Inferior parietal cortex (tissue), 1 donor: ENCODE measurements around the gene ARHGAP29.

ENCODE experiments used
- DNase-seq: peaks from one replicate; pipeline ENCODE4 v3.0.0-alpha.2; 2016; ENCODE audit errors: extremely low spot score

ARHGAP29 gene

DNA sequence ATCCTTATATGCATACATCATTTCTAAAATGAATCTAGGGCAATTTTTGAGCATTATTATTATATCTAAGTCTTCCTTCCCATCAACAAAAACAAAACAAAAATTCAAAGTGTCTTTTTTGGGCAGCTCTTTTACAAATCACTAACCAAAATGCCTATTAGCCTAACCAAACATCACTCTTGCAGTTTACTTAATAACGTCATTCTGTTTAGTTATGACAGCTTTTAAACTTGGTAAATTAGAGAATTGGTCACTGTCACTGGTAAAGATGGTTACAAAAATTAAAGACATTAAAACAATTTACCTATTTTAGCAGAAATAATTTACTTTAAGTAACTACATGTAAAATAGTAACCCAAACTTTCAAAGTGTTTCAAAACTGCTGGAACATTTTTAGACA is 2.8 kb downstream of the ARHGAP29 start:
- DNase-seq: no peak

DNA sequence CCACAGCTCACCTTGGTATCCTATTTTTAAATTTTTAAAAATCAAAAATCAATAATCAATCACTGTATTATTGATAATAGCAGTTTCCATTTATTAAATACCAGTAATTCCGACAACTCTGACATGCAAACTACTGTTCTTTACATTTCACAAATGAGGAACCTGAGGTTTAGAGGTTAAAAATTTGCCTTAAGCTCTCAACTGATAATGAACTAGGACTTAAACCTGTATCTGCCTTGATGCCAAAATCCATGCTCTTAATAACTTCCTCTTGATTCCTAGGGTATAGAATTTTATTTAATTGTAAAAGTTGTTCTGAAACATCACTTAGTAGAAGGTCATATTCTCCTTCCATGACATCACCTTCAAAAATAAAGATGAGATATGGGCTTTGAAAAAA is 5.6 kb downstream of the ARHGAP29 start:
- no peak for DNase-seq

DNA sequence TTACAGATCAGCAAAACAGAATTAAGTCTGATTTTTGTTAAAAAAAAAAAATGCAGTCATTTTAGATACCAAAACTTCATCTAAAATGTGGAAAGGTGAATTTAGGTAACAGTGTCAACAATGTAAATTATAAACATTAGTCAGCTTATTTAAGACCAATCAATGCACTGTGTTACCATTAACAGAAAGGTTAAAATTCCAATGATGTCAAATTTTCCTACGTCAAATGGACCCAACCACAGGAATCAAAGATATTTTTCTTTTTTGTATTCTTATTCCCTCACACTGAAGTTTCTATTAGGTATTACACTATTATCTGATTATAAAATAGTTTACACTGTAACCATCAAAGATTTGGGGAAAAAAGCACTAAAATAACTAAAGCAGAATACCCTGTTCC is 6.5 kb downstream of the ARHGAP29 start:
- no peak for DNase-seq

DNA sequence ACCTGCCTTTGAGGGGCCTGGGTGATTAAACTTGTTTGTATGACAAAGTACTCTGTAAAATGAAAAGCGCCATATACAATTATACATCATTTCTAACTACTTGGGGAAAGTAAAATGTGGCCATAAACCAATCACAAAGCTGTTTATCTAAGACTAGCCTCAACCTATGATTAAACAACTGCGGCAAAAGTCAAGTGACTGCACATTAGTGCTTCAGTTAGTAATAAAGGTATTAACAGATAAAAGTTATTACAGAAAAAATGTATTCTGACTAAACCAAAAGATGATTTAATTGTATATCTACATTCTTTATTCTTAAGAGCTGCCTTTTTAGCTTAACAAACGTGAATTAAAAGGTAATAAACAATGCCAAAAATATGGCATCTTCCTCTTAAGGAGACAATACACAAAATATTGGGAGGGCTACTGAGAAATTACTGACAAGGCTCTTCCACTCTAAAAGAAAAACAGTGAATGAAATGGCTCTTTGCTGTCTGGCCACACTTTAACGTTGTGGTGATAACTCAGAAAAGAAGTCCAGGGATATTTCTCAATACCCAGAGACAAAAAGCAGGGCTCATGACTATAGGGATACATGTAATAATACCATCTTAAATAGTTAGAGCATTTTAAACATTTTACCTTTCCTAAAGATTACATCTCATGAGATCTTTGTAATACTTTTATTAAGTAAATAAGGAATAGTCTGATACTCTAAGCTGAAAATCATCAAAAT is 8.6 kb downstream of the ARHGAP29 start:
- DNase-seq: no peak

DNA sequence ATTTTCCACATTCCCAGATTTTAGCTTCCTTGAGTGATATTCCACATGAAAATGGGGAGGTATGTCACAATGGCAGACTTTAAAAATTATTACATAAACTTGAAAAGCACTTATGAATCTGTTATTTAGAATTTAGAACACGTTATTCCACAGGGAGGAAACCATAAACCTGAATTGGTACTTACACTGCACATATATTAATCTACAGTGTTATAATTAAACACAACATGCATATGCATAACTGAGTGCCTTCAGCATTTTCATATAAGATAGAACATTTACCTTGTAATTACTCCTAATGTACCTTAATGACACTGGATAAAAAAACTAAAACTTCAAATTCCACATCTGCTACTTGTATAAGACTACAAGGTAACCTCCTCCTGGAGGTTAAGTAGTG is 9.8 kb downstream of the ARHGAP29 start:
- no peak for DNase-seq

DNA sequence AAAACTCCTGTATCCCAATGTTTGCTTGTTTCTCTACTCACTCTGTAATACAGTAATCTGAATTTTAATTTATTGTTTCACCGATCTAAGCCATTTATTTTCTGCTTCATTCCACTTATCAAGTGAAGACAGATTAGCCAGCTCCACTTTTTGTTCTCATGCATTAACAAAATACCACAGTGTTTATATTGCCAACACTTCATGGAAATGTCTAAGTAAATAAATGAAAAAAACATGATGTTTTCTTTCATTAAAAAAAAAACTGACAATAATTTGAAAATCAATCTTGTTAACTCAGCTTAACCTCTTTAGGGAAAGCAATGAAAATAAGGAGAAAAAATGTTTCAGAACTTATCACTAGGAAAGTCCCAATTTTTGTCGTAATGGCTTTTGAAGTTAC is 11.5 kb downstream of the ARHGAP29 start:
- no peak for DNase-seq

DNA sequence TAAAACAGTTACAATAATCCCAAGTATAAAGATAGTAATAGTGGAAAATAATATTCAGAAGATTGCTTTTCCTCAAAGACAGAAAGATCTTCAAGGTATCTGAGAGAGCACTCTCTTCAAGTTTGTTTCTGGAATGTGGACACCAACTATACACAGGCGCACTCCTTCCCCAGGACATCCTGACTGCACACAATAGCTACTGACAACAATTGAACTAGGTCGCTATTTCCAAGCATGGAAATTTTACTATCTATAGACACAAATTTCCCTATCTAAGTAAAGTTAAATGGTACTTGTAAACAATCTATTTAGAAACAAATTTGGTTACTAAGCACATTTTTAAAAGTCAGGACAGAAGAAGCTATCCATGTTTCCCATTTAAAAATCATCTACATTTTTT is 19.1 kb downstream of the ARHGAP29 start:
- DNase-seq: no peak

DNA sequence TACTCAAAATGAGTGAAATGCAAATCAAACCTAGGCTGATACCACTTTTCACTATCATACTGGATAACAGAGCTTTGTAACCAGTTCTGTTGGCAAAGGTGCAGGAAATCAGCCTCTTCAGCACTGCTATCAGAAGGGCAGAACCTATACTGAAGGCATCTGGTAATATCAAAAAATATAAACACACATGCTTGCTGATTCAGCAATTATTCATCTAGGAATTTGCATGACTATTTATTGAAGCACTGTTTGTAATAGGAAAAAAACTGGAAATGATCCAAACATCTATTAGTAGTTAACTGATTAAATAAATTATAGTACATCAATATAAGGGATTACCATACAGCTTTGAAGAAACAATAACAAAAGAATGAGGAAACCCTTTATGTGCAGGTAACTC is 21.4 kb downstream of the ARHGAP29 start:
- DNase-seq: no peak

DNA sequence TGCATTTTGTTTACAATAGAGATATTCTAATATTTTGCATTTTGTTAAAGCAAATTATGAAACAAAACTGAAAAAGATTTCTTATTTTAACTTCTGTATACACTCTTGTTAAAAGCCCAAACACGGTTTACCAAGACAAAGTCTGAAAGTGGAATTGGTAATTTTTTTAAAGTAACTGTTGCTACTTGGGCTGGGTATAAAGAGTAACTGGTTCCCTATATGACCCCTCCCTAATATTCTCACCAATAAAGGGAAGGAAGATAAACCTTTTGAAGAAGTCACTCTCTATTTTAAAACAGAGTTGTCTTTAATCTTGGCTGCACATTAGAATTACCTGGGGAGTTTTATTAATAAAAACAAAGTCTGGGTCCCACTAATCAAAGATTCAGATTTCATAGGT is 27.4 kb downstream of the ARHGAP29 start:
- DNase-seq: no peak

DNA sequence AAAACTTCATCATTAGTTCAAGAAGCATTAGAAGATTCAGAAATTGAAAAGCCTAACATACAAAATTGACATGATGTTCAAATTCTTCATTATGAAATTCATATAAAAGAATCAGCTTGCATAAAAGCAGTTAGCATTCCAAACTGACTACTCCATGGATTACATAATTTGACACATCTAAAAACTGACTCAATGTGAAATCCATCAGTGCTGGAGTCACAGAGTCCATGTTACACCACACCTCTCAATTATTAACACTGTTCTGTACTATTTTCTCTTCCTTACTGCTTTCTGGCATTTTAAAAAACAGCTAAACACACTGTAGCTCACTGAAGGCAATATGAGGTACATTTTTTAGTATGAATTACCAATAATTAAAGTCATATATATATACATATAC is 28.0 kb downstream of the ARHGAP29 start:
- DNase-seq: no peak

DNA sequence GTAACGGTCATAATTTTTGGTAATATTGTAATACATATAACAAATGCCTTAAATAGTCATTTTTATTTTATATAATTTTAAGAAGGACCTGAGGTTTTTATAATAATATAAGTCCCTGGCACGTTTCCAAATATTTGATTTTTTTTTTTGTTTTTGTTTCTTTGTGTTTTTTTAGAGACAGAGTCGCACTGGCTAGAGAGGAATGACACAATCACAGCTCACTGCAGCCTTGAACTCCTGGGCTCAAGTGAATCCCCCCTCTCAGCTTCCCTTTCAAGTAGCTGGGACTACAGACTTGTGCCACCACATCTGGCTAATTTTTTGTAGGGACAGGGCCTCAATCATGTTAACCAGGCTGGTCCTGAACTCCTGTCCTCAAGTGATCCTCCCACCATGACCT is 29.7 kb downstream of the ARHGAP29 start:
- DNase-seq: no peak

DNA sequence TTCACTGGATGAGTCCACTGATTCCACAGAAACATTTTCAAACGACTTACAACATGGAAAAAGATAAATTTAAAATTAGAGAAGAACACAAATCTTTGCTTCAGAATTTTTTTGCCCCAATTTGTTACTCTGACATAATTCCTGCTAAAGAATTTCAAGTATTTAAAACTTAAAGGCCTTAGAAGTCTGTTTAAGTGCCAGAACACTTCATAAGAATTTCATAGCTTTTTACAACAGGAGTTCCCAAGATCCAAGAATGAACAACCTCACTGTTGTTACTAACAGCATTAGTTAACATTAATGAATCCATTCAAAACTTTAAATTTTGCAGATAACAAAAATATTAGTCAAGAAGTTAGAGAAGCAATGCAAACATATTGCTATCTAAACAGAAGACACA is 31.7 kb downstream of the ARHGAP29 start:
- no peak for DNase-seq

DNA sequence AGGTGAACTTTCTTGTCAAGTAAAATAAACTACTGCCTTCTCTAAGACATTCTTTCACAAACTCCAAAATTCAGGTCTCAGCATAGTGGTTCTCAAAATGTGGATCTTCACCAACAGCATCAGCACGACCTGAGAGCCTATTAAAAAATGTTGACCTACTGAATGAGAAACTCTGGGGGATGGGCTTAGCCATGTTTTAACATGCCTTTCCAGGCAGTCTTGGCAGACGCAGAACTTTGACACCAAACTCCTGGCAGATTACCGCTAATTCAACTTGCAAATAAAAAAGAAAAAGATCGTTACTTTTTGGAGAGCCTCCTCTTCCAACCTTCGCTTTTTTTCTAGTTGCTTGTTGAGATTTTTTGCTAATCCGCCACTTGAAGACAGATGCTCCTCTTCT is 35.1 kb downstream of the ARHGAP29 start:
- DNase-seq: no peak

DNA sequence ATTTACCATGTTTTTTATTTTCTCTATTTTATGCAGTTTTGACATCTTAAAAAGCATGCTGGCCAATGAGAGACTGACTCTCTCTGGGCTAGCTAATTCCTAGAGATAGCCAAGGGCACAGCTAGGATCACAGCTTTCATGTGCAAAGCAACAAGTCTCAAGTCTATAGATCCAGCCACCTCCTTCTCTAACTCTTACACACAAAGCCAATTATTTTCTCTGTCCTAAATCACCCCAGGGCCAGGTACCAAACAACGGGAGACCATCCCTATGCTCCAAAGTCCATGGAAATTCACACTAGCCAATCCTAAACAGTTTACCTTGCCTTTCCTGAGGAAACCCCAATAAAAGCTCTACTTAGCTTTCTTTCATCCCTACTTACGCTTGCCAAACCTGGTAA is 38.0 kb downstream of the ARHGAP29 start:
- no peak for DNase-seq

DNA sequence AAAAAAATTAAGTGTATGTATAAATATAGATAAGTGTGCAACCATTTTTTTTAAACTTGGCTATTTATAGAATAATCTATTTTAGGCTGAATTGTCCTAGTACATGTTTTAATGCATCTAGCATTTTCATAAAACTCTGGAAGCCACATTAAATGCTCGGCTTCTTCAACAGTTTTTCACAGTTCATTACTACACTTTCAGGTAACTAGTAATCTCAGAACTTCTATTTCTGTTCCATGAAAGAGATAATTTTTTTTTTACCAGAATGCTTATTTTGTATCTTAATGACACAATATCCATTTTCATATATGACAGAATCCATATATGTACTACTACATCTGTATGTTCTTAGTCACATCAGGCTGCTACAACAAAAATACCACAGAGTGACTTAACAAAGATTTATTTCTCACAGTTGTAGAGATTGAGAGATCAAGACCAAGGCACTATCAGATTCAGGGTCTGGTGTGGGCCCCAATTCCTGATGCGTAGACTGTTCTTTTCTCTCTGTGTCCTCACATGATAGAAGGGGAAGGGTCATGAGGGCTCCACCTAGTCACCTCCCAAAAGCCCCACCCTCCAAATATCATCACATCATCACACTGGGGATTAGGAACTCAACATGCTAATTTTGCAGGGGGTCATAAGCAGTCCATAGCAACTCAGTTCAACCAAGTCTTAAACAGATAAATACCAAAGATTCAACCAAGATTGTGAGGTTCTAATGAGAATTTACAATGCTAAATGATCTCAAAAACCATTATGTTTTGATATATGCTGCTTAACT is 43.1 kb downstream of the ARHGAP29 start:
- no peak for DNase-seq

DNA sequence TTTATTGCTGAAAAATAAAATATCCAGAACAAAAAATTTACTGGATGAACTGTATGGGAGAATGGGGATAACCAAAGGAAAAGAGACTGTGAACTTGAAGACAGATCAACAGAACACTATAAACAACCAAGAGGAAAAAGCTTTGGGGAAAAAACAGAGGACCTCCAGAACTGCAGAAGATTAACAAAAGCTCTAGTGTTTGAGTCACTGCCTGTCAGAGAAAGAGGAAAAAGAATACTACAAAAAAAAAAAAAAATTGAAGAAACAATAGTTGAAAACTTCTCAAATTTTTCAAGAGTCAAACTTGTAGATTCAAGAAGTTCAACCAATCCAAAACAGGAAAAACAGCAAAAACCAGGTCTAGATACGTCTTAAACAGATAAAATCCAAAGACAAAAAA is 44.3 kb downstream of the ARHGAP29 start:
- no peak for DNase-seq

DNA sequence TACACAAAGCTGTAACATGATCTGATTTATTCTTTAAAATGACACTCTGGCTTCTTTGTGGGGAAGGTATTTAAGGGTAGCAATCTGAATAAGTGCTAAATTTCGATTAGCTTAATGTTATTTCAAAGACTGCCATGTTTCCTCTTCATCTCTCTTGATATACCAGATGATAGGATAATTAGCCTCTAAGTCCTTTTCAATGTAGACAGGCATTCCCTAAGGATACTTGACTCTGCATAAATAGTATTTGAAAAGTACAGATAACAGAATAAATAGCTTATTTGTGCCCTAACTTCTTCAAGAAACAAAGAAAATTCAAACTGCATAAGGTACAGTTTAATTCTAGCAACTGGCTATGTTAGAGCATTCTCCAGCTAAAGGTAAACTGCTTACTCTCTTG is 46.2 kb downstream of the ARHGAP29 start:
- DNase-seq: no peak

DNA sequence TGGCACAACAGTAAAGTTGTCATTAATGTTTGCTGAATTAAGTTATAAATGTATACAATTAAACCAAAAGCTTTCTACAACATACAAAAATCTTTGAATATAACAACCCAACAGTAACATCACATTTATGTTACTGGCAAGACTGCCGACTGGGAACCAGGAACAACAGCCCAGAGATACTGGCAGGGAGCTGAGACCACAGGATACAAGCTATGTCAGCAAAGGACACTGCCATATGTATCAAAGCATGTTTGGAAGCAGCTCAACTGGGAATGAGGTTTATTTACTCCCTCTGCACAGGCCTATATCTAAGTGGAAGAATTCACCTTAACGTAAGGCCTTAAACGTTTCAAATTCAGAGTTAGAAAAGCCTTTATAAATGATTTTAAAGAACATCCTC is 50.4 kb downstream of the ARHGAP29 start:
- no peak for DNase-seq

DNA sequence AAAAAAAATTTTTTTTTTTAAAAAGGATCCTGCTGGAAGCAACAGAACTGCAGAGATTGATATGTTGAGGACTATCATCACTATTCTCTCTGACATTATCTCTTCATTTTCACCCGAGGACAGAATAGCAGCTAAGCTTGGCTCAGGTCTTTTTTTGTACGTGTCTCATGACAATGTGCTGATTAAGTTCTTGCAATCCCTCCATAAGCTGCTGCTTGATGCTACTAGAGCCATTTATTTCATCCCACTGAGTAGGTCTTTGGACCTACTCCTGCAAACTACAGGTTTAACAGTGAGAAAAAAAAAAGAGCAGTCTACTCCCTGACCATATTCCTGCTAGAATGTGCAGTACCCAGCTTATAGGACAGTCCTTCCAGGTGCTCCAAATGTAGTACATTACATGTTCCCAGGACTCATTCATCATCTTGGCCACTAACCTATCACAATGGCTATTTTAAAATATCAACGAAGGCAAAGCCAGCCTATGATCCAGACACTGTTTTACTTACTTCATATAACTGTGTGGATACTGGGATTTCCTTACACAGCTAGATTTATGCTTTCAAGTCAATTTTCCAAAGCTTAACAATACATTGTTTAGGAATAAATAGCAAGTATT is 54.1 kb downstream of the ARHGAP29 start:
- no peak for DNase-seq

DNA sequence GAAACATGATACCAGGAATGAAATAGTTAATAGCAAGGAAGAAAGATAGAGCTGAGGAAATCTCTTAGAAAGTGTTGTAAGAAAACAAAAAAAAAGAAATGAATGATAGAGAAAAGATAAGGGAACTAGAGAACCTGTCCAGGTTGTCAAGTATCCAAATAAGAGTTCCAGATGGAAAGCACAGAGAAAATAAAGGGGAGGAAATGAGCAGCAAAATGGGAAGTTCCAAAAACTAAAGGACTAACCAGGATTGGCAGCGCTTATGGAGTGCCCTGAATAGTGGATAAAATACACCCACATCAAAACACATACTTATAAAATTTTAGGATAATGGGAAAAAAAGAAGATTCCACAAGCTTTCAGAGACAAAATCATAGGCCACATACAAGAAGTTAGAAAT is 55.2 kb downstream of the ARHGAP29 start:
- no peak for DNase-seq

DNA sequence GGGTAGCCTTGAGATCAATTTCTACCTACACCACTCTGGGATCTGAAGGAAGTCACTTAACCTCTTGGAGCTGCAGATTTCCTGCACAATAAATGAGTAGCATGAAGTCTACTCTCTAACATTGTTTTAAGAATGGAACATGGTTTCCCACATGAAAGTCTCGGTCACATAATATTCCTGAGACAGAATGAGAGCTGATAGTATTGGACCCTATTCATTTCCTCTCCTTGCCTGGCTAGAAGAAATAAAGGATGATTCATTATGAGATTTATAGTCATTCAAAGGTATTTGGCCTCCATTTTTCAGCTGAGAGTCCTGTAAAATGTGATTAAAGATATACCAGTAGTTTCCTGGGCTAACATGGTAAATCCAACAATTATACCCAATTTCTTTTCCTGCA is 56.7 kb downstream of the ARHGAP29 start:
- DNase-seq: no peak

DNA sequence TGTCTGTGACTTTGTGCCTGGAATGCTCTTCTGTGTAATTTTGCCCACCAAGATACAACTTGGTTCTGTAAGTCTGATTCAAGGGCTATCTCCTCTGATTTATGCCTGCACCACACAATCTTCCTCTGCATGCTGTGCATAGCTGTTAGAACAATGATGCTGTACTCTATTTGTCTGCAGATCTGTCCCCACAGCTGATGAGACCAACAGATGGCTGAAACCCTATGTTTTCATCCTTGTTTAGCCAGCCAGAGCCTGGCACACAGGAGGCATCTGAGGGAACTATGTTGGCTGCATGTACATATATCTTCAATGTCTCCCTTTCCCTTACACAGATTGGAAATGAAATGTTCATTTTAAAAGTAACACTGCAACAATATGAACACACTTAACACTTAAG is 58.5 kb downstream of the ARHGAP29 start:
- no peak for DNase-seq

DNA sequence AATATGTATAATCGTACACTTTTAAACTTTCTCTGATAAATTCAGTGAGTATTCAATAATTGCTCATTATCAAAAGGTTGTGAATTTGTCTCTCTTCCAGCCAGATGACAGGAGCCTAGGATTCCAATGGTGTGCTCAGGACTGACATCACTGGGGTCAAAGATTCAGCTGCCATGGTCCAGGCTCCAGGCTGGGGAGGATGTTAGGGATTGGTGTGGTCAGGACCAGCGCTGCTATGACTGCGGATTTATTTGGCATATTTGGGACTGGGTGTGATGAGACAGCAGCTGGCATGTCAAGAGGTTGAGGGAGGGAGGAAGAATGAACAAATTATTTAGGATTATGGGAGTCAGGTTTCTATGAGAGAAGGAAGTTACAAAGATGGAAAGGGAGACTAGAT is 68.3 kb downstream of the ARHGAP29 start:
- no peak for DNase-seq
